Measurements from ENCODE around the gene TM9SF4.
"Not testable (repeated sequence)": the region's sequence is repeated elsewhere in the genome, so short reads cannot be mapped to it uniquely, and the experiment has no call there.

Gene TM9SF4

DNA sequence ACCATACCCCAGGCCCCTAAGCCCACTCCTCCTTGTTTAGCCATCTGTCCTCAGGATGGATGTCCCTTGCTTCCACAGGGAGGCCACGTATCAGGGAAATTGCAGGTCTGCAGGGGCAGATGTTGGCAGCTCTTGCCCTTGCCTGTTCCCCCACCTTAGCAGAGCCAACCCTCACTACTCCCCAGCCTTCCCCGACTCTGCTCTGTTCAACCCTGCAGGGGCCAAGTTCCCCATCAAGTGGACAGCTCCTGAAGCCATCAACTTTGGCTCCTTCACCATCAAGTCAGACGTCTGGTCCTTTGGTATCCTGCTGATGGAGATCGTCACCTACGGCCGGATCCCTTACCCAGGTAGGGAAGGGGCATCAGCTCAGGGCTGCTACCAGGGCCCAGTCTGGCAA is 10.7 kb upstream of the TM9SF4 start:
- no peak for DNase-seq

DNA sequence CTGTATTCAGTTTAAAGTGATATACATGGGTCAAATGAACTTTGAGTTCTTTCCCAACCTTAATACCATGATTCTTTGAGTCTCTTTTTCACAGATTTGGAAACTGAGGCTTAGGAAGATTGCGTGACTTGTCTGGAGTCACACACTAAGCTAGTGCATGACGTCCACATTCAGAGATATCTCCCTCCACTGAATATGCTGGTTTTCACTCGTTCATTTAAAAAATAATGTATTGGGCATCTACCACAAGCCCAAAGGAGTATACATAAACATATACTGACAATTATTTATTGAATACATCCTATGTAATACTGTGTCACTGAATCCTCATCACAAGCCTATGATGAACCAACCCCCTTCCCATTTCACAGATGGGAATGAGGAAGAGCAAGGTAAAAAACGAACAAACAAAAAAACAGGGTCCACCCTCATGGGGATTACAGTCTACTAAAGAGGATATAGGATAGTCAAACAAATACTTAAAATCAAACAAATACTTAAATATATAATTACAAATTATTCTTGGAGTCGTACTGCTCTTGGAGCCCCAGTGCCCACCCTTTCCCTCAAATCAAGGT is 611 bp upstream of the TM9SF4 start:
- no peak for DNase-seq

DNA sequence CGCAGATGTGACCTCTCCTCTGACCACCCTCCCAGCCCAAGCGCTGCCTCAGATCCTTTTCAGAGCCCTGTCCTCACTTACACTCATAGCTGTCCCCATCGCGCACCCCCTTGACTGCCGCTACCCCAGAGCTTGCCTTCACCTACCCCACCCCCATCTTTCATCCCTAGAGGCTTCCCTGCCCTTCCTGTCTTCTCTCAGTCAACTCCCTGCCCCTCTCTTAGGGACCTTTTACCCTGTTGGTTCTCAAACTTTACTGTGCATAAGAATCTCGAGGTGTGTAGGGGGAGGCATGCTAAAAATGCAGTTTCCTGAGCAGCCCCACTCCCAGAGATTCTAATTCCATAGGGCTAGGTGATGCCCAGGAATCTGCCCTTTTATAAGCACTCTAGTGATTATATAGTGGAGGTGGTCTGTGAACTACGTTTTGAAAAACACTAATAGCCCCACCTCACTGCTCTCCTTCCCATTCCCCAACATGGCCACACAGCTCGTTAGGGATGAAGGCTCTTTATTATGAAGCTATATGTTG is 725 bp downstream of the TM9SF4 start:
- no peak for DNase-seq

DNA sequence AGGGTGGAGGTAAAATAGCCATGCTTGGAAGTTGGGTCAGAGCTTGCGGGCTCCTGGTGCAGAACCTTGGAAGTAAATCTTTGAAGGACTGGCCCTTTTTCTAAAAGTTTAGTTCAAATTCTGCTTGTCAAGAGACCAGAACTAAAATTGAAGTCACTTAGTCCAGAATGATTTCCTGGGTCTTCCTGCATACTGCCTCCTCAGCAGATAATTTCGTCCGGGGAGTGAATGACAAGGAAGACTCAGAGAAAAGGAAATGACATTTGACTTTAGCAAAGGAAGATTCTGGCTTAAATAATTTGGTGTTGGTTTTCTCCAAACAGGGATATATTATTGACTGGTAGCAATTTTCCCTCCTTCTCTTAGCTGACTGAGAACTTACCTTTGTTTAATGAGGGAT is 1.2 kb downstream of the TM9SF4 start:
- DNase-seq, result no peak

DNA sequence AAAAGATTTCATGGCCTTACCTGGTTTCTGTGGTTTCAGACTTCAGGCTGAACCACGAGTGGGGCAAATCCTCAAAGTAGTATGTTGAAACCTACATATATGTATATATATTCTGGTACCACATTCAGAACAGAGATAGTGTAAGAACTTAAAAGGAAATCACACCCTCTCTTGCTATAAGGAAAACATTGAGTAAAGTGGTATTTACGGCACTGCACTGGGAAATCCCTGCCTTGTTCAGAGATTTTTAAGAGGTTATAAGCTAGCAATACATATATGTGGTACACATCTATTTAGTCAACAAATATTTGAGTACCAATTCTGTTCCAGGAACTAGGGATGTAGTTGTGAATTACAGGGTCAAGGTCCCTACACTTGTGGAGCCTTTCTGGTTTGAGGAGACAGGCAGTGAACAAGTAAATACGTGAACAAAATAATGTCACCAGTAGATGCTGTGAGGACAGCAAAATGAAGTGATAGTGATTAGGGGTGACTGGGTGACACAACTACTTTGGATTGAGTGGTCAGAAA is 1.7 kb downstream of the TM9SF4 start:
- no peak for DNase-seq

DNA sequence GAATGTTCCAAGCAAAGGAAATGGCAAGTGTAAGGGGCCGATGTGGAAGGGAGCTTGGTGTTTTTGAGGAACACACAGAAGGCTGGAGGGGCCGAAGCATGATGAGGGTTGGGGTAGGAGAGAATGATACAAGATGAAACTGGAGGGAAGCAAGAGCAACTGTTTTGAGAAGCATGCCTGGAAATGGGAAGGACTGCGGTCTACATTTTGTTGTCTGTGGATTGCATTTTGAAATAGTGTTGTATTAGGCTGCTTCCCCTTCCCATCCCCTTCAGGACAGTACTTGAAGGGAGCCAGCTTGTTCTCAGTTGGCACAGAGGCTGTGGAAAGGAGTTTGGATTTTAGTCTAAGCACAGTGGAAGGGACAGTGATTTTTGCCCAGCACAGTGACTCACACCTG is 2.2 kb downstream of the TM9SF4 start:
- no peak for DNase-seq

DNA sequence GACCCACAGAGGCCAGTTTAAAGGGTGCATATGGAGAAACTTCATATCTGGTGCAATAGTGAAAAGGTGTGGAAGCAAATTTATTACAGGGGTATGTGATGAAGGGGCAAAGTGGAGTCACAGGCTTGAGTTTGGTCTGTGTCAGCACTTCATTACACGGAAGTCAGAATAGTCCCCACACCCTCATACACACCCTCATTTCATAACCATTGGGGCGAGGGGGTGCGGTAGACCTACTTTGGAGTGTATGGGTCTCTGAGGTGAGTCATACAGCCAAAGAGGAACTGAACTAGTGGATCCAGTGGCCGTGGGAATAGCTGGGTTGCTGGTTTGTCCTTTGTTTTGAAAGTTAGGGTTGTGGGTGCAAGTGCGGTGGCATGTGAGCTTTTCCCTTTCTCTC is 3.3 kb downstream of the TM9SF4 start:
- no peak for DNase-seq

DNA sequence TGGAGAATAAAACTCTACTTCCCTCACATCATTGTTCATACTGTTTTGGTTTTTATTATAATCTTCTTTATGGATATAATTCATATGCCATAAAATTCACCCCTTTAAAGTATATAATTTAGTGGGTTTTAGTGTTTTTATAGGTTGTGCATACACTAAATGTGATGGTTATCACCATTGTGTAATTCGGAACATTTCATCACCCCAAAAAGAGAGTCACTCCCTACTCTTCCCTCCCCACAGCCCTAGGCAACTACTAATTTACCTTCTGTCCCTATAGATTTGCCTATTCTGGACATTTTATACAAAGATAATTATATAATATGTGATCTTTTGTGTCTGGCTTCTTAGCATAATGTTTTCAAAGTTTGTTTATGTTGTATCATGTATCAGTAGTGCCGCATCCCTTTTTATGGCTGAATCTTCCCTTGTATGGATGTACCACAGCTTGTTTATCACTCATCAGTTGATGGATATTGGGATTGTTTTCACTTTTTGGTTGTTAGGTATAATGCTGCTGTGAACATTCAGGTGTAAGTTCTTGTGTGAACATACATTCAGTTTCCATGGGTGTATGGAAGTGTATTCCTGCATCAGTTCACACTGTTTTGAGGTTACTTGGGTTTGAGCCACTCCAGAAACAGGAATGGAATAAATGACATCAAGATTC is 4.2 kb downstream of the TM9SF4 start:
- DNase-seq, result no peak

DNA sequence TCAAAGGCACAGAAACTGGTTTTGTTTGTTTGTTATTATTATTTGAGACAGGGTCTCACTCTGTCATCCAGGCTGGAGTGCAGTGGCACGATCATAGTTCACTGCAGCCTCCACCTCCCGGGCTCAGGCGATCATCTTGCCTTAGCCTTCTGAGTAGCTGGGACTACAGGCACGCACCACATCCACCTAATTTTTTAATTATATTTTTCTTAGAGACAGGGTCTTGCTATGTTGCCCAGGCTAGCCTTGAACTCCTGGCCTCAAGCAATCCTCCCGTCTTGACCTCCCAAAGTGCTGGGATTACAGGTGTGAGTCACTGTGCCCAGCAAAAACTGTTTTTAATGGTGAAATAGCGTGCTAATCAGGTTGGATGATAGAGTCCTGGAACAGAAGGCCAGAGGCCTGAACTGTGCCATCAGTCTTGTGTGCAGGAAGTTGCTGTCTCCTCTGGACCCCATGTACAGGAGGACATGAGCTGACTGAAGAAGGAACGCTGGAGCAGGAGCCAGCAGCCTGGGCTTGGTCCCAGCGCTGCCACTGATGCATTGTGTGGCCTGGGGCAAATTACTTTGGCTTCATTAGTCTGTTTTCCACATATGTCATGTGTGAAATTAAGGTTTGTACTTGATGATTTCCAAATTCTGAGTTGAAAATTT is 4.9 kb downstream of the TM9SF4 start:
- DNase-seq, result no peak

DNA sequence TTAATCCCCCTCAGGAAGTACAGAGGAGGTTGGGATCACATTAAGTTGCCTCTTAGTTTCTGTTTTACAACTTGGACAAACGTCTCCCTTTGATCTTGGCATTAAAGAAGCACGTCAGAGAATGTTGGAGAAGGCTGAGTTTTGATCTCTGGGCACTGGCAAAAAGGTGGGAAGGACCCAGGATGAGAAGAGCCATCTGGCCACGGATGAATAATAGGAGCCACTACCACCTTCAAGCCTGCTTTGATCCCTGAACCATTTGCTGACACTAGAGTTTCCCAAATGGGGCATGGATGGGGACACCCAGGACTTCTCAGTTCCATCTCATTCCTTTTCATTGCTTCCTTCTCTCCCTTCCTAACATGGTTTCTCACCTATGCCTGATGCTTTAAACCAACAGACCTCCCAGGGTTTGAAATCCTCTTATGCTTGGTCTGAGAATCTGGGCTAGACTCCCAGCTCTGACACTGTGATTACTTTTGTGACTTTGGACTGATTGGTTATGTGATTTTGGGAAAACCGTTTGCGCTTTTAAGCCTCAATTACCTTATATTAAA is 5.8 kb downstream of the TM9SF4 start:
- DNase-seq, result no peak

DNA sequence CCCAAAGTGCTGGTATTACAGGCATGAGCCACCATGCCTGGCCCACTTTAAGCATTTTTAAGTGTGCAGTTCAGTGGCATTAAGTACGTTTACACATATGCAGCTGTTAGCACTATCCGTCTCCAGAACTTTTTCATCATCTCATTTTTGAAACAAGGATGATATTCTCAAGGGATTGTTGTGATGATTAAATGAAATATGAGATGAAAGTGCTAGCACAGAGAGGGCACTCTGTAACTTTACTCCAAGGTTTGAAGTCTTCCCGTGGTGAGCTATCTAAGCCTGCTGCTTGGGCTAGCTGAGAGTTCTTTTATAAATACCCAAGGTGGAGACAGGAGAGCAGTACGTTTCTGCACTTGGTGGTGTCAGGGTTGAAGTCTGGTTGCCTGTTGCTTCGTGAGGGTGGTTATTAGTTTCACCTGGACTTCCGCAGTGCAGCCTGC is 6.6 kb downstream of the TM9SF4 start:
- DNase-seq, result no peak

DNA sequence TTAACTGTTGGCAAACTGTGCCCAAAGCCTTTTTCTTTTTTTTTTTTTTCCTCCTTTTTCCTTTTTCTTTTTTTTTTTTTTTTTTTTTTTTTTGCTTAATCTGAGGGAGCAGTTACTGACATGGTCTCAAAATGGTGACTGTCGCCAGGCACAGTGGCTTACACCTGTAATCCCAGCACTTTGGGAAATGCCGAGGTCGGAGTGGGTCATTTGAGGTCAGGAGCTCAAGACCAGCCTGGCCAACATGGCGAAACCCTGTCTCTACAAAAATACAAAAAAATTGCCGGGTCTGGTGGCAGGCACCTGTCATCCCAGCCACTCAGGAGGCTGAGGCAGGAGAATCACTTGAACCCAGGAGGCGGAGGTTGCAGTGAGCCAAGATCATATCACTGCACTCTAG is 7.3 kb downstream of the TM9SF4 start:
- DNase-seq, result not testable (repeated sequence)

DNA sequence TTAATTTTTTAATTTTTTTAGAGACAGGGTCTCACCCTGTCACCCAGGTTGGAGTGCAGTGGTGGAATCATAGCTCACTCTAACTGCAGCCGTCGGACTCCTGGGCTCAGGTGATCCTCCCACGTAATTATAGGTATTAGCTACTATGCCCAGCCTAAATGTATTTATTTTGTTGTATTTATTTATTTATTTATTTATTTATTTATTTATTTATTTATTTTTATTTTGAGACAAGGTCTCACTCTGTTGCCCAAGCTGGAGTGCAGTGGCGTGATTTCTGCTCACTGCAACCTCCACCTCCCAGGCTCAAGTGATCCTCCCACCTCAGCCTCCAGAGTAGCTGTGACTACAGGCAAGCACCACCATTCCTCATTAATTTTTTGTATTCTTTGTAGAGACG is 8.9 kb downstream of the TM9SF4 start:
- DNase-seq, result not testable (repeated sequence)

DNA sequence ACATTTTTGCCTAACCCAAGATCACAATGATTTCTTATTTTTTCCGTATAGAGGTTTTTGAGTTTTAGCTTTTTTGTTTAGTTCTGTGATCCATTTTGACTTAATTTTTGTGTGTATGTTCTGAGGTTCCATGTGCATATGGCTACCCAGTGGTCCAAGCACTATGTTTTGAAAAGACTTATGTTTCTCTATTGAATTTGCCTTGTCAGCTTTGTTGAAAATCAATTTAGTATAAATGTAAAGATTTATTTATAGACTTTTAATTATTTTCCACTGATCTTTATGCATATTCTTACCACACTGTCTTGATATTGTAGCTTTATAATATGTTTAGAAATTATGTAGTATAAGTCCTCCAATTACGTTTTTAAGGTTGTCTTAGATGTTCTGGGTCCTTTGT is 10.2 kb downstream of the TM9SF4 start:
- DNase-seq, result no peak

DNA sequence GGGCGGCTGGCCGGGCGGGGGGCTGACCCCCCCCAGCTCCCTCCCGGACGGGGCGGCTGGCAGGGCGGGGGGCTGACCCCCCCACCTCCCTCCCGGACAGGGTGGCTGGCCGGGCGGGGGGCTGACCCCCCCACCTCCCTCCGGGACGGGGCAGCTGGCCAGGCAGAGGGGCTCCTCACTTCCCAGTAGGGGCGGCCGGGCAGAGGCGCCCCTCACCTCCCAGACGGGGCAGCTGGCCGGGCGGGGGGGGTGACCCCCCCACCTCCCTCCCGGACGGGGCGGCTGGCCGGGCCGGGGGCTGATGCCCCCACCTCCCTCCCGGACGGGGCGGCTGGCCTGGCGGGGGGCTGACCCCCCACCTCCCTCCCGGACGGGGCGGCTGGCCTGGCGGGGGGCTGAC is 12.4 kb downstream of the TM9SF4 start:
- DNase-seq, result not testable (repeated sequence)

DNA sequence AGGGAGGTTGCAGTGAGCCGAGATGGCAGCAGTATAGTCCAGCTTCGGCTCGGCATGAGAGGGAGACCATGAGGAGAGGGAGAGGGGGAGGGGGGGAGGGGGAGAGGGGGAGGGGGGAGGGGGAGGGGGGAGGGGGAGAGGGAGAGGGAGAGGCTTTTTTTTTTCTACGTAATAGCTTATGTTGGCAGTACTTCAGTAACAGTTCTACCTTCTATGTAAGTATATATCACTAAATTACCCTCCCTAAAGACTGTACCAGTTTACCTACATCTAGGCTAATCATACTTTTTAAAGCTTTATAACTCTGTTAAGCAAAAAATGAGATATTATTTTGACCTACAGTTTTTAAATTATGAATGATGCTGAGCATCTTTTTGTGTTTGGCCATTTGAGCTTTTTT is 13.6 kb downstream of the TM9SF4 start:
- no peak for DNase-seq

DNA sequence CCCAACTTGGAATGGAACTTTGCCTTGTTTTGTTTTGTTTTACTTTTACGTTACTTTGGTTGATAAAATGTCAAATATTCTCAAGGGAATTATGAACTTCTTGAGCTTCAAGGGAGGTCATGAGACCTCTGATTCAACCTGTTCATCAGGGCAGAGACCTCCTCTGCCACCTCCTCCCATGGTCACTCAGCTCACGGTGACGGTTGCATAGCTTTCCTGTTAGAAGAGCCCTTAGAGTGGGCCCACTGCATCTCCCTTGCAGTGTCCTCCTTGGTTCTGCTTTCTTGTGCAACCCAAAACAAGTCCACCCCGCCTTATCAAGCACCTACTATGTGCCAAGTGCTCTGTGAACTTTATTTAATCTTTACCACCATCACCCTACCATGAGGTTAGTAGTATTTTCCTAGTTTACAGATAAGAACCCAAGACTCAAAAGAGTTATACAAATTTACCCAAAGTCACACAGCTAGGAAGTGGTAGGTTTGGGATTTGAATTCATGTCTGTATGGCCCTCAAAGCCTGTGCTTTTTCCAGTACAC is 15.5 kb downstream of the TM9SF4 start:
- no peak for DNase-seq

DNA sequence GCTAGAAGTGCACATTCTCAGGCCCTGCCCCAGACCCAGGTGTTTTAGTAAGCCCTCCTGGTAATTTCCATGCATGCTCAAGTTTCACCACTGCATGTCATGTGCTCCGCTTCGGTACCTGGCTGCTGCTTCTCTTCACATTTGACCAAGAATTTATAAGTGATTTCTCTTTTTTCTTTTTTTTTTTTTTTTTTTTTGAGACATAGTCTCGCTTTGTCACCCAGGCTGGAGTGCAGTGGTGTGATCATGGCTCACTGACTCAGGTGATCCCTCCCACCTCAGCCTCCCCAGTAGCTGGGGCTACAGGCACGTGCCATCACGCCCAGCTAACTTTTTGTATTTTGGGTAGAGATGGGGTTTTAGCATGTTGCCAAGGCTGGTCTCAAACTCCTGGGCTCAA is 16.0 kb downstream of the TM9SF4 start:
- DNase-seq, result no peak

DNA sequence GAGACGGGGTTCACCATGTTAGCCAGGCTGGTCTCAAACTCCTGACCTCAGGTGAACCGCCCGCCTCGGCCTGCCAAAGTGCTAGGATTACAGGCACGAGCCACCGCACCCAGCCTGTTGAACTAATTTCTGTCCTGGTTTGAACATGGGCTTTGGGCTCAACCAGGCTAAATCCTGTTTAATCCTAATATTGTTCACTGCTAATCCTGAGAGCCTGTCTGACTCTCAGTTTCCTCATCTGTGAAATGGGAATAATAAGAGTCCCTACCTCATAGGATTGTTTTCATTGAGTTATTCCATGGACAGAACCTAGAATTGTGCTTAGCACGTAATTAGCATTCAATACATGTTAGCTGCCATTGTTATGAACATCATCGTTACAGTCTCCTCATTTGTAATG is 17.4 kb downstream of the TM9SF4 start:
- no peak for DNase-seq

DNA sequence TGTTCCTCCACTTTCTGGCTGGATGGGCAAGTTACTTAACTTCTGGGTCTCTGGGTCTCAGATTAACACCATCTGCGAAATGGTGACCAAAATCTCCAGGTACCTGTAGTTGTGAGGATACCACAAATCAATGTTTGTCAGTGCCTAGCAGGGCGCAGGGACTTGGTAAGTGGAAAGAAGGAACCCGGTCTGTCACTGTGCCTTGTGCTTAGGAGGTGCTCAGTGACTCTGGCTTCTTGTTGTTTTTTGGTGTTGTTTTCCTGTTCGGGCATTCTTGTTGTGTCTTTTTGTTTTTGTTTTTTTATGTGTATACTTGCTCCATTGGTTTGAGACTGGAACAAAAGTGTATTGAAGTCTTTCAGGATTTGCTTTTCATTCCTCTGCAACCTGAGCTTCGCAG is 17.8 kb downstream of the TM9SF4 start:
- DNase-seq, result no peak

DNA sequence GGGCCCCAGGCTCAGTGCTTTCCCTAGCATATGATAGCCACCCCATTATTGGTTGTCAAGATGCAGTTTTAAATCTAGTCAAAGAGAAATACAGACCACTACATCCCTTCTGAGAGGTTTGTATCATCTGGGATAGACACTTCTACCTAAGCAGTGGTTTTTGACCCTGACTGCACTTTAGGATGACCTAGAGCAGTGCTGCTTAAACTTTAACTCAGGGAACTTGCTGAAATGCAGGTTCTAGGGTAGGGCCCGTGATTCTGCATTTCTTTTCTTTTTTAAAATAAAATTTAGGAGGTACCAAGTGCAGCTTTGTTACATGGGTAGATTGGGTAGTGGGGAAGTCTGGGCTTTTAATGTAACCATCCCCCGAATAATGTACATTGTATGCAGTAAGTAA is 18.7 kb downstream of the TM9SF4 start:
- DNase-seq, result no peak

DNA sequence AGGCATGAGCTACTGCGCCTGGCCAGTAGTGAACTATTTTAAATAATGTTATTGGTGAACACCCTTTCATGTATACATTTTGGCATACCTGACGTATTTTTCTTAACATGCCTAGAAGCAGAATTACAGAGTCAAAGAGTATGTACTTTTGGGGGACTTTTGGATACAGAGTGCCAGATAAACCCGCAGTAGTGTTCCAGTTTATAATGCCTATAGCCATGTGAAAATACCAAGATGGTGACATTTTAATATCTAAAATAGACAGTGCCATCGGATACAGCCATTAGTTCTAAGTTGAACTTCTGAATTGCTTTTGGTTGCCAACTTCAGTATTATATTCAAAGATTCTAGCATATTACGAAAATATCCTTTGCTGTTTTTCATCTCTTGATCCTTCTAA is 20.3 kb downstream of the TM9SF4 start:
- no peak for DNase-seq

DNA sequence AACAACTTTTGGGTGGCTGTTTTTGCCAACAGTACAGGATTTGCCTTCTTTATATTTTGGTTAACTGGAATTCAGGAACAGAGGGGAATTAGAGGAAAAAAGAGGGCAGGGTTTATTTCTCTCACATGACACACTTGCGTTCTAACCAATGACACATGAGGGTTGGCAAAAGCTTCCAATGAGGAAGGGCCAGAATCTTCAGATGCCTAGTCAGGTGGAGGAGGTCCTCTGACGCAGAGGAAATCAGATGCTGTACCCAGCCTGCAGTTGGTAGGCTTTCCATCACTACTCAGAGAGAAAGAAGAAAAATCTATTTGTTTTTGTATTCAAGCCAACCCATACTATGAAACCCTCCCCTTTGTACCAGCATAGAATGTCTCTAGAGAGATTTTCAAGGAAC is 20.8 kb downstream of the TM9SF4 start:
- DNase-seq, result no peak

All from hippocampal formation (tissue), 2 donors.